ENCODE data around the gene SLC37A2. TPM values are rescaled to one million over a fixed set of nuclear protein-coding genes. Genes with fewer than 3 reads are reported as not detected.

The SLC37A2 gene
- total RNA-seq, 2 donors from 2014 or later: 2.0 to 4.2 TPM

DNA sequence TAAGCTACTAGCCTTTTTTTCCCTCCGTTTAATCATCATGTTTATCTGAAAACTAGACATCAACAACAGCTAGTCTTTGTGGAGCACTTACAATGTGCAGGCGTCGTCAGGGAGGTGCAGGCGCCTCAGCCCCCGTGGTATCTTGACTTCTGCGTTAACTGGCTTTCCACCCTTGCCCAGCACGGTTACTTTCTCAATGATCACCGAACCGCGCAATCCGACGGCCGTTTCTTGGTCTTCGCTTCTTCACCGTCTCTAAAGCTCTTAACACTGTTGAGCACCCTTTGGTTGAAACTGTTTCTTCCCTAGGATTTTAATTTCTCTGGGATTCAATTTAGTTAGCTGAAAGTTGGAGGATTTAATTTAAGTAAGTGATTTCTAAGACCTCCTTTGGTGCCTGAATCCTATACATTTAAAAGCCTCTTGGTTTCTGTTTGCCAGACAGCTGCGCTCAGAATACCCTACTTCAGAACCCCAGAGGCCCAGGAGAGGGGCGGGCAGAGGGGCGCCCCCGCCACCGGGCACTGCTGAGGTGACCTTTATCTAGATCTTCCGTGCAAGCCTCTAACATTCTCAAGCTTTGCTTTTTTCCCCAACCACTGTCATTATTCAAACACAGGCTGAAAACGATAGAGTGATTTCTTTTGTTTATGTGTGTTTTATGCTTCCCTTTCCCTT lies 66.3 kb downstream of the SLC37A2 start:
- no peaks in the 10 kb centered on the region for H3K27me3 ChIP-seq
- H3K9me3 ChIP-seq: no peaks in the 10 kb centered on the region
- H3K36me3 ChIP-seq: no peaks in the 10 kb centered on the region
- TF ChIP-seq CTCF (IDR thresholded peaks at IDR 0.05): no peak
- no peak overlapping the region for H3K4me3 ChIP-seq
- H3K27ac ChIP-seq: no peak overlapping the region
- no peak for DNase-seq (ENCODE audit: low spot score)
- no peaks in the 10 kb centered on the region for H3K4me1 ChIP-seq

- TF ChIP-seq CTCF (IDR thresholded peaks at IDR 0.05): no peak
- Histone ChIP-seq H3K4me3 (no peak overlapping the region), H3K27me3 (no peaks in the 10 kb centered on the region), H3K4me1 (no peaks in the 10 kb centered on the region), H3K9me3 (no peaks in the 10 kb centered on the region), H3K27ac (no peak overlapping the region), H3K36me3 (no peaks in the 10 kb centered on the region)
- DNase-seq (ENCODE audit: low spot score): no peak
These were observed 69.0 kb downstream of the SLC37A2 start for GRCh38 chr11:125132071-125132470.

- Histone ChIP-seq H3K9me3 (no peaks in the 10 kb centered on the region), H3K27me3 (no peaks in the 10 kb centered on the region), H3K4me3 (no peak overlapping the region), H3K36me3 (no peaks in the 10 kb centered on the region), H3K27ac (no peak overlapping the region), H3K4me1 (no peaks in the 10 kb centered on the region)
- no peak for DNase-seq (ENCODE audit: low spot score)
- TF ChIP-seq CTCF (IDR thresholded peaks at IDR 0.05): no peak
These were observed 69.5 kb downstream of the SLC37A2 start for GRCh38 chr11:125132596-125132995.

DNA sequence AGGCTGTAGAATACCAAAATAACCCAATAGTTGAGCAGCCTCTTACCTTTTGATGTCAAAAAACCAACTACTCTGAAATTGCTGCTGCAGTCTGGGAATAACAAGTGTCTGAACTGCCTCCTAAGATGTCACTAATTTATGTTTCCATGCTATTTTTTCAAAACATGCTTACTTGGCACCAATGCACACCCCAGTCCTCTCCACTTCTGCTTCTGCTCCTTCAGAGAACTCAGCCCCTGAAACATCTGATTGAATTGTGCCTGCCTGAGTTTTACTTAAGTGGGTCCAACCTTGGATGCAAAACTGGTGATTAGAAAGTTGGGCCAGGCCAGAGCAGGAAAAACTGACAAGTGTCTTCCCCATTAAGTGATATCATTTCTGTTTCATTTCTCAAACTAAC lies 72.9 kb downstream of the SLC37A2 start:
- no peak overlapping the region for H3K4me3 ChIP-seq
- no peak for TF ChIP-seq CTCF (IDR thresholded peaks at IDR 0.05)
- no peaks in the 10 kb centered on the region for H3K36me3 ChIP-seq

DNA sequence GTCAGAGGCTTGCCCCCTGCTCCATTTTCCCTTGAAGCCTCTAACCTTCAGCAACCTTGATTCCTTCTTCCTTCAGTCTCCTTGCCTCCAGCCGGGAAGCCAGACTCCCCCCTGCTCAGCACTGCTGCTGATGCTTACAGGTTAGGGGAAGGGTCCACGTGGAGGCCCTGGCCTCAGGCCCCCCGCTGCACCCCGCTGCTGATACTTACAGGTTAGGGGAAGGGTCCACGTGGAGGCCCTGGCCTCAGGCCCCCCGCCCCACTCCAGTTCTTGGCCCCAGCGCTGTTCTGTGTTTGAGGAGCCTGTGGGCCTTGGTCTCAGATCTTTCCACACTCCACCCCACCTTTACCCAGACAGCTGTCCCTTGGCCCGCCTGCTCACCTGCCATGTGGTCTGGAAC lies 75.9 kb downstream of the SLC37A2 start:
- Histone ChIP-seq H3K36me3 (no peaks in the 10 kb centered on the region), H3K27me3 (no peaks in the 10 kb centered on the region), H3K4me3 (no peak overlapping the region), H3K9me3 (no peaks in the 10 kb centered on the region), H3K27ac (no peak overlapping the region), H3K4me1 (no peaks in the 10 kb centered on the region)
- TF ChIP-seq CTCF (IDR thresholded peaks at IDR 0.05): no peak
- DNase-seq (ENCODE audit: low spot score): no peak

More for the DNA sequence above, 72.9 kb downstream of the SLC37A2 start:
- no peak overlapping the region for H3K27ac ChIP-seq
- no peaks in the 10 kb centered on the region for H3K9me3 ChIP-seq
- no peaks in the 10 kb centered on the region for H3K4me1 ChIP-seq
- no peaks in the 10 kb centered on the region for H3K27me3 ChIP-seq
- DNase-seq (ENCODE audit: low spot score): peak; percentile 16

DNA sequence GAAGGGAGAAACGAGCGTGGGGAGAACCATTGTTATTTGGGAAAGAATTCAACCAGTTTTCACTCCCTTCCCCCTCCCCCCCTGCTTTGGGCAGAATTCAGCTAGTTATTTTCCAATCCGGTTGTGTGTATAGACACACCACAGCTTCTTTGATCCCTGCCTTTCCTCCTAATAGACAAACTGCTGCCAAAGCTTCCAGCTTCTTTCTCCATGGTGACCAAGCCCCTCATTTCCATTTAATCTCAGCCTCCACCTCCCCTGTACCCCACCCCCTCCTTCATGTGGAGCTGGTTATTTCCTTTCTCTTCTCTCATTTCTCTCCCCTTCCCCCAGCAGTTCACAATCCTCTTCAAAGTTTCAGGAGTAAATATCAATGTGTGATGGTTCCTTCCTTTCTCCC lies 76.7 kb downstream of the SLC37A2 start:
- H3K4me3 ChIP-seq: no peak overlapping the region
- no peaks in the 10 kb centered on the region for H3K27me3 ChIP-seq
- H3K4me1 ChIP-seq: no peaks in the 10 kb centered on the region
- H3K9me3 ChIP-seq: no peaks in the 10 kb centered on the region
- no peak for DNase-seq (ENCODE audit: low spot score)
- no peak for TF ChIP-seq CTCF (IDR thresholded peaks at IDR 0.05)
- no peak overlapping the region for H3K27ac ChIP-seq
- H3K36me3 ChIP-seq: no peaks in the 10 kb centered on the region

Data from right atrium auricular region (tissue), 2 donors.